ENCODE measurements around the gene TTLL3.

Gene TTLL3

GRCh38 chr3:9781551-9781950 is 28.5 kb upstream of the TTLL3 start:
- no peak for DNase-seq

- DNase-seq, result no peak
Measured at GRCh38 chr3:9781978-9782603, 28.0 kb upstream of the TTLL3 start.

GRCh38 chr3:9782770-9783169 is 27.3 kb upstream of the TTLL3 start:
- DNase-seq, result no peak

GRCh38 chr3:9783954-9784353 is 26.1 kb upstream of the TTLL3 start:
- DNase-seq, result no peak

- DNase-seq, result no peak
Measured at GRCh38 chr3:9784965-9785364, 25.1 kb upstream of the TTLL3 start.

- DNase-seq, result no peak
Measured at GRCh38 chr3:9785602-9786001, 24.5 kb upstream of the TTLL3 start.

- no peak for DNase-seq
Measured at GRCh38 chr3:9786209-9786739, 23.8 kb upstream of the TTLL3 start.

- no peak for DNase-seq
Measured at GRCh38 chr3:9786825-9787669, 23.0 kb upstream of the TTLL3 start.

- no peak for DNase-seq
Measured at GRCh38 chr3:9787714-9788113, 22.3 kb upstream of the TTLL3 start.

- DNase-seq, result no peak
Measured at GRCh38 chr3:9791127-9791526, 18.9 kb upstream of the TTLL3 start.

- DNase-seq, result no peak
Measured at GRCh38 chr3:9791790-9792404, 18.2 kb upstream of the TTLL3 start.

GRCh38 chr3:9792405-9793160 is 17.5 kb upstream of the TTLL3 start, which contains the start of the genes ARPC4 and TADA3:
Gene ARPC4 (plus strand): TSS chr3:9793082. CDS start chr3:9793122, 40 bp downstream.
Gene TADA3 (minus strand): TSS chr3:9792473. CDS start chr3:9791466, 1,007 bp downstream.
- DNase-seq, result peak; percentile 89 to 94

- DNase-seq, result peak in 1 of 2 experiments; percentile 6
Measured at GRCh38 chr3:9793161-9793781, 16.8 kb upstream of the TTLL3 start.

- DNase-seq, result no peak
Measured at GRCh38 chr3:9794400-9794799, 15.7 kb upstream of the TTLL3 start.

GRCh38 chr3:9795207-9795606 is 14.9 kb upstream of the TTLL3 start:
- DNase-seq, result no peak

- no peak for DNase-seq
Measured at GRCh38 chr3:9797196-9797945, 12.7 kb upstream of the TTLL3 start.

- peak in 1 of 2 experiments; percentile 11 for DNase-seq
Measured at GRCh38 chr3:9800529-9800928, 9.5 kb upstream of the TTLL3 start.

GRCh38 chr3:9803494-9803893 is 6.6 kb upstream of the TTLL3 start:
- no peak for DNase-seq

- no peak for DNase-seq
Measured at GRCh38 chr3:9804996-9805395, 5.1 kb upstream of the TTLL3 start.

- no peak for DNase-seq
Measured at GRCh38 chr3:9806137-9806536, 3.9 kb upstream of the TTLL3 start.

All from SHP77 (cell line).